Measurements from ENCODE around the gene LDLRAD4.
"Not testable (repeated sequence)": the region's sequence is repeated elsewhere in the genome, so short reads cannot be mapped to it uniquely, and the experiment has no call there.

LDLRAD4 gene

GRCh38 chr18:13680612-13681011 lies 462.1 kb downstream of the LDLRAD4 start:
- H3K36me3 ChIP-seq, result peaks cover 10 to 67% (median 25%) of the 10 kb centered on the region in 11 experiments; a peak in 20 of 22 replicates
- no peak overlapping the region for H3K27ac ChIP-seq
- no peak overlapping the region for H3K9ac ChIP-seq
- H4K20me1 ChIP-seq, result peaks cover 3 to 82% (median 37%) of the 10 kb centered on the region in 11 experiments; a peak in 16 of 22 replicates
- H3K4me1 ChIP-seq, result peaks cover 0 to 22% (median 6%) of the 10 kb centered on the region in 10 experiments; a peak in 10 of 20 replicates
- no peak overlapping the region for H3K4me3 ChIP-seq
- H3K9me3 ChIP-seq (replicated peaks in 1 of 11), result peaks cover 0 to 14% (median 6%) of the 10 kb centered on the region in 11 experiments; a peak in 9 of 22 replicates
- no peak for TF ChIP-seq Cebpa-rat (IDR thresholded peaks at IDR 0.05)
- no peak overlapping the region for H3K4me2 ChIP-seq
- no peaks in the 10 kb centered on the region for H3K27me3 ChIP-seq

GRCh38 chr18:13681701-13682100 lies 463.1 kb downstream of the LDLRAD4 start:
- Histone ChIP-seq H3K27ac (no peak overlapping the region), H3K4me2 (no peak overlapping the region), H3K36me3 (peaks cover 10 to 67% (median 25%) of the 10 kb centered on the region in 11 experiments; a peak in 20 of 22 replicates), H3K27me3 (no peaks in the 10 kb centered on the region), H3K4me3 (no peak overlapping the region), H4K20me1 (peaks cover 3 to 90% (median 46%) of the 10 kb centered on the region in 11 experiments; a peak in 16 of 22 replicates), H3K9ac (no peak overlapping the region), H3K4me1 (peaks cover 0 to 22% (median 6%) of the 10 kb centered on the region in 10 experiments; a peak in 10 of 20 replicates), H3K9me3 (replicated peaks in 1 of 11) (peaks cover 0 to 15% (median 6%) of the 10 kb centered on the region in 11 experiments; a peak in 9 of 22 replicates)
- TF ChIP-seq Cebpa-rat (IDR thresholded peaks at IDR 0.05), result no peak

GRCh38 chr18:13684546-13684945 lies 466.0 kb downstream of the LDLRAD4 start:
- TF ChIP-seq Cebpa-rat (IDR thresholded peaks at IDR 0.05), result no peak
- H3K9me3 ChIP-seq (replicated peaks in 1 of 11), result peaks cover 0 to 36% (median 24%) of the 10 kb centered on the region in 11 experiments; a peak in 19 of 22 replicates
- peaks cover 26 to 70% (median 47%) of the 10 kb centered on the region in 11 experiments for H3K36me3 ChIP-seq
- H3K4me1 ChIP-seq, result peaks cover 0 to 12% (median 5%) of the 10 kb centered on the region in 10 experiments; a peak in 7 of 20 replicates
- no peak overlapping the region for H3K9ac ChIP-seq
- H3K27me3 ChIP-seq, result no peaks in the 10 kb centered on the region
- H3K27ac ChIP-seq, result no peak overlapping the region
- no peak overlapping the region for H3K4me3 ChIP-seq
- peaks cover 15 to 95% (median 42%) of the 10 kb centered on the region in 11 experiments; a peak in 17 of 22 replicates for H4K20me1 ChIP-seq
- no peak overlapping the region for H3K4me2 ChIP-seq

GRCh38 chr18:13688191-13689136 lies 469.9 kb downstream of the LDLRAD4 start:
- Histone ChIP-seq H3K27ac (no peak overlapping the region), H3K9me3 (replicated peaks in 1 of 11) (peaks cover 11 to 66% (median 50%) of the 10 kb centered on the region in 11 experiments; a peak in 21 of 22 replicates)

GRCh38 chr18:13690060-13690459 lies 471.5 kb downstream of the LDLRAD4 start:
- Histone ChIP-seq H4K20me1 (peaks cover 5 to 56% (median 26%) of the 10 kb centered on the region in 11 experiments; a peak in 15 of 22 replicates), H3K36me3 (peaks cover 16 to 37% (median 27%) of the 10 kb centered on the region in 11 experiments; a peak in 21 of 22 replicates), H3K9me3 (replicated peaks in 1 of 11) (peaks cover 20 to 76% (median 64%) of the 10 kb centered on the region in 11 experiments; a peak in 21 of 22 replicates)
- H3K9ac ChIP-seq, H3K27ac ChIP-seq, H3K4me1 ChIP-seq, H3K4me3 ChIP-seq, H3K27me3 ChIP-seq, H3K4me2 ChIP-seq: not testable (repeated sequence)

More at GRCh38 chr18:13688191-13689136, 469.9 kb downstream of the LDLRAD4 start:
- Histone ChIP-seq H3K4me2 (no peak overlapping the region), H3K36me3 (peaks cover 16 to 48% (median 33%) of the 10 kb centered on the region in 11 experiments; a peak in 21 of 22 replicates), H3K9ac (no peak overlapping the region), H3K4me1 (no peaks in the 10 kb centered on the region), H4K20me1 (peaks cover 8 to 72% (median 31%) of the 10 kb centered on the region in 11 experiments; a peak in 16 of 22 replicates), H3K4me3 (no peak overlapping the region), H3K27me3 (no peaks in the 10 kb centered on the region)
- TF ChIP-seq Cebpa-rat (IDR thresholded peaks at IDR 0.05), result no peak

GRCh38 chr18:13695337-13695736 lies 476.8 kb downstream of the LDLRAD4 start:
- Histone ChIP-seq H3K36me3 (peaks cover 23 to 45% (median 38%) of the 10 kb centered on the region in 11 experiments; a peak in 21 of 22 replicates), H3K9me3 (replicated peaks in 1 of 11) (peaks cover 66 to 93% (median 84%) of the 10 kb centered on the region in 11 experiments), H4K20me1 (peaks cover 0 to 37% (median 0%) of the 10 kb centered on the region in 11 experiments; a peak in 4 of 22 replicates)
- not testable (repeated sequence) for H3K27me3 ChIP-seq, H3K4me3 ChIP-seq, H3K27ac ChIP-seq, H3K4me2 ChIP-seq, H3K9ac ChIP-seq, H3K4me1 ChIP-seq

GRCh38 chr18:13696961-13697360 lies 478.4 kb downstream of the LDLRAD4 start:
- Histone ChIP-seq H3K27me3 (no peaks in the 10 kb centered on the region), H3K4me3 (no peak overlapping the region), H3K9ac (no peak overlapping the region), H3K4me2 (no peak overlapping the region), H3K36me3 (peaks cover 36 to 60% (median 49%) of the 10 kb centered on the region in 11 experiments), H3K4me1 (no peaks in the 10 kb centered on the region), H4K20me1 (peaks cover 0 to 34% (median 0%) of the 10 kb centered on the region in 11 experiments; a peak in 4 of 22 replicates), H3K9me3 (replicated peaks in 1 of 11) (peaks cover 74 to 97% (median 89%) of the 10 kb centered on the region in 11 experiments), H3K27ac (no peak overlapping the region)
- TF ChIP-seq Cebpa-rat (IDR thresholded peaks at IDR 0.05), result no peak

- H3K27ac ChIP-seq, result no peak overlapping the region
- no peak overlapping the region for H3K9ac ChIP-seq
- H3K27me3 ChIP-seq, result no peaks in the 10 kb centered on the region
- peaks cover 94 to 100% (median 99%) of the 10 kb centered on the region in 11 experiments for H3K9me3 ChIP-seq (replicated peaks in 1 of 11)
- H3K36me3 ChIP-seq, result peaks cover 54 to 89% (median 80%) of the 10 kb centered on the region in 11 experiments
- H3K4me2 ChIP-seq, result no peak overlapping the region
- no peak for TF ChIP-seq Cebpa-rat (IDR thresholded peaks at IDR 0.05)
- H4K20me1 ChIP-seq, result peaks cover 0 to 34% (median 0%) of the 10 kb centered on the region in 11 experiments; a peak in 4 of 22 replicates
- no peak overlapping the region for H3K4me3 ChIP-seq
- H3K4me1 ChIP-seq, result no peaks in the 10 kb centered on the region
Observed at GRCh38 chr18:13700153-13700552, 481.6 kb downstream of the LDLRAD4 start.

Data from BLaER1 treated with 17β-estradiol and CSF1 and Interleukin-3, amounts not matched to agents 10 nM and 100 nM (cell line).